Tibial nerve (tissue), 4 donors: Measurements from ENCODE around the gene LRFN2. TPM values are rescaled to one million over a fixed set of nuclear protein-coding genes. Genes with fewer than 3 reads are reported as not detected.

Source experiments
- DNase-seq, 2 donors: peaks; one replicate each; pipeline ENCODE4 v3.0.0-alpha.2; 2019; ENCODE audit warnings: low spot score in 2 of 2
- H3K27ac ChIP-seq, 4 donors: fragments of 200-600 bp; sonication (generic) in 3 of 4; one replicate each; pipeline ENCODE4 v1.5.1; 2017 to 2019; ENCODE audit warnings: mild to moderate bottlenecking in 1 of 4
- H3K27me3 ChIP-seq, 2 donors: fragments of 200-600 bp; sonication (generic) in 1 of 2; one replicate each; pipeline versions ENCODE4 v1.5.1 to v1.6.0; 2017 to 2019
- H3K36me3 ChIP-seq, 3 donors: fragments of 200-600 bp; sonication (generic); one replicate each; pipeline ENCODE4 v1.5.1; 2018 to 2019
- H3K4me1 ChIP-seq, 4 donors: fragments of 200-600 bp; sonication (generic) in 3 of 4; one replicate each; pipeline ENCODE4 v1.5.1; 2017 to 2019
- H3K4me3 ChIP-seq, 4 donors: fragments of 200-600 bp; sonication (generic) in 3 of 4; one replicate each; pipeline ENCODE4 v1.5.1; 2017 to 2019; ENCODE audit warnings: mild to moderate bottlenecking in 1 of 4, moderate library complexity in 1 of 4
- H3K9me3 ChIP-seq, 4 donors: fragments of 200-600 bp; sonication (generic) in 3 of 4; one replicate each; pipeline ENCODE4 v1.5.1; 2017 to 2019
- CTCF ChIP-seq, 5 experiments: fragments of 200-600 bp in 3 of 5; fragments of 450-650 bp in 2 of 5; sonication (generic) in 3 of 5; IDR thresholded peaks; one replicate each; pipeline ENCODE4 v1.5.1; 2016 to 2019; ENCODE audit warnings: antibody characterized with exemption in 5 of 5, mild to moderate bottlenecking in 3 of 5, moderate library complexity in 2 of 5
- EP300 ChIP-seq, 2 donors: sonication (generic); formaldehyde crosslinking; IDR thresholded peaks; one replicate each; pipeline ENCODE4 v1.6.1; 2017; ENCODE audit warnings: antibody characterized with exemption in 2 of 2, mild to moderate bottlenecking in 1 of 2
- POLR2A ChIP-seq, 2 donors: fragments of 450-650 bp; IDR thresholded peaks; one replicate each; pipeline ENCODE4 v1.6.1; 2017; ENCODE audit warnings: antibody characterized with exemption in 2 of 2, mild to moderate bottlenecking in 2 of 2, moderate library complexity in 2 of 2
- WGBS, 2 donors: methylation state at CpG; one replicate each; pipeline ENCODE4 v1.1.5; 2018; 5-methylcytosine and 5-hydroxymethylcytosine counted together
- total RNA-seq, 4 donors: library from RNA; depleted of rRNA; stranded (reverse); fragments of >200 nt; gene quantifications; one replicate each; pipeline ENCODE4 v1.1.0, GENCODE V29; 2016

The LRFN2 gene
- total RNA-seq, 4 donors from 2014 or later: not detected

- WGBS, 2 donors: 70 to 82% methylated on average over 6 of the region's 6 CpGs
- no peak overlapping the region for H3K4me3 ChIP-seq
- TF ChIP-seq CTCF (IDR thresholded peaks at IDR 0.05) (no peak), EP300 (IDR thresholded peaks at IDR 0.05) (no peak), POLR2A (IDR thresholded peaks at IDR 0.05) (no peak)
- no peak overlapping the region for H3K27ac ChIP-seq
- no peaks in the 10 kb centered on the region for H3K27me3 ChIP-seq
- no peaks in the 10 kb centered on the region for H3K36me3 ChIP-seq
- H3K9me3 ChIP-seq: no peaks in the 10 kb centered on the region
- no peaks in the 10 kb centered on the region for H3K4me1 ChIP-seq
- no peak for DNase-seq
Observed at GRCh38 chr6:40414617-40415016, 172.5 kb downstream of the LRFN2 start.

- H3K4me3 ChIP-seq: no peak overlapping the region
- no peak for DNase-seq
- H3K36me3 ChIP-seq: no peaks in the 10 kb centered on the region
- no peaks in the 10 kb centered on the region for H3K9me3 ChIP-seq
- no peak overlapping the region for H3K27ac ChIP-seq
- H3K27me3 ChIP-seq: no peaks in the 10 kb centered on the region
- no peaks in the 10 kb centered on the region for H3K4me1 ChIP-seq
- TF ChIP-seq POLR2A (IDR thresholded peaks at IDR 0.05) (no peak), EP300 (IDR thresholded peaks at IDR 0.05) (no peak), CTCF (IDR thresholded peaks at IDR 0.05) (no peak)
- 47 to 49% methylated on average over 6 of the region's 6 CpGs for WGBS, 2 donors
Observed at GRCh38 chr6:40413239-40413638, 173.9 kb downstream of the LRFN2 start.

- no peak for TF ChIP-seq CTCF (IDR thresholded peaks at IDR 0.05)
- no peak for TF ChIP-seq EP300 (IDR thresholded peaks at IDR 0.05)
- TF ChIP-seq POLR2A (IDR thresholded peaks at IDR 0.05): no peak
- no peak overlapping the region for H3K27ac ChIP-seq
- no peaks in the 10 kb centered on the region for H3K36me3 ChIP-seq
- no peak overlapping the region for H3K4me3 ChIP-seq
- DNase-seq: no peak
- H3K9me3 ChIP-seq: no peaks in the 10 kb centered on the region
- H3K4me1 ChIP-seq: no peaks in the 10 kb centered on the region
- 83 to 86% methylated on average over 6 of the region's 6 CpGs for WGBS, 2 donors
- H3K27me3 ChIP-seq: no peaks in the 10 kb centered on the region
Observed at GRCh38 chr6:40411881-40412280, 175.3 kb downstream of the LRFN2 start.

GRCh38 chr6:40410821-40411220, 176.3 kb downstream of the LRFN2 start:
- Histone ChIP-seq H3K4me3 (no peak overlapping the region), H3K27me3 (no peaks in the 10 kb centered on the region), H3K36me3 (no peaks in the 10 kb centered on the region), H3K4me1 (no peaks in the 10 kb centered on the region), H3K9me3 (no peaks in the 10 kb centered on the region), H3K27ac (no peak overlapping the region)
- no peak for TF ChIP-seq POLR2A (IDR thresholded peaks at IDR 0.05)
- no peak for TF ChIP-seq CTCF (IDR thresholded peaks at IDR 0.05)
- TF ChIP-seq EP300 (IDR thresholded peaks at IDR 0.05): no peak
- 30 to 46% methylated on average over 1 of the region's 1 CpG for WGBS, 2 donors
- no peak for DNase-seq

GRCh38 chr6:40409716-40410397, 177.3 kb downstream of the LRFN2 start:
- 50 to 54% methylated on average over 9 of the region's 9 CpGs for WGBS, 2 donors
- no peak for DNase-seq
- Histone ChIP-seq H3K27ac (no peak overlapping the region), H3K9me3 (no peaks in the 10 kb centered on the region), H3K4me1 (no peaks in the 10 kb centered on the region), H3K27me3 (no peaks in the 10 kb centered on the region), H3K36me3 (no peaks in the 10 kb centered on the region), H3K4me3 (no peak overlapping the region)
- TF ChIP-seq CTCF (IDR thresholded peaks at IDR 0.05) (no peak), EP300 (IDR thresholded peaks at IDR 0.05) (no peak), POLR2A (IDR thresholded peaks at IDR 0.05) (no peak)
